ENCODE data around the gene TBC1D14. TPM values are rescaled to one million over a fixed set of nuclear protein-coding genes. Genes with fewer than 3 reads are reported as not detected.

Gene TBC1D14
- total and polyA plus RNA-seq, 9 of the 15 experiments (the other 6 are each of a cell fraction or from before 2014, with no cell fraction given), result 2.1 to 59.6 (median 44.8) TPM

DNA sequence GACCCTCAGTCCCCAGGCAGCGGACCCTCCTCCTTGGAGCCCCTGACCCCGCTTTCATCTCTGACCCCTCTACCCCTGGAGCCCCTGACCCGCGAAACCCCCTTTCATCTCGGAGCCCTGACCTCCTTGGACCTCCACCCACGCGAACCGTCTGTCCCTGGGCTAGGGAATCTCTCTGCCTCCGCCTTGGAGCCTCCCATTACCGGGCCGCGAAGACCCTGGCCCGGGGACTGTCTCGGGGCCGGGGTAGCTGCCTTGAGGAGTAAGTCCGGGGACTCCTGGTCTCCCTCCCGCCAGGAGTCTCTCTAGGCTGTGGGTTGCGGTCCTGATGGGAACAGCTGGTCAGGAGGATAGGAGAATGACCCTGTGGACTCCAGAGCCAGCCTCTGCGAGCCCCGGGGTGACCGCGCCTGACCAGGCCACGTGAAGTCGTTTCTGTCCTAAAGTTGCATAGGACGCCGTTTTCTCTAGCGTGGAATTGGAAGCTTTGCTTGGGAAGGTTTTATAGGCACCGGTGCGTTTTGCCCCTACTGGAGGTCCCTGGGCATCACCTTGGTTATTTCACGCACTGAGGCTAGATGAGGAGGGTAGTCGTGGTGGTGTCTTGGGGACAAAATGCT is 824 bp downstream of the TBC1D14 start (continued):
- no peak for TF ChIP-seq KDM4B (IDR thresholded peaks at IDR 0.05; ENCODE audit: borderline replicate concordance in 2 of 2, low read depth in 1 of 2)
- no peak for TF ChIP-seq PTRF (tag; IDR thresholded peaks at IDR 0.05)
- TF ChIP-seq ARID4B (CRISPR knock-in tag; IDR thresholded peaks at IDR 0.05), result peak; percentile 16; the same call in 1 of the 2 replicates
- no peak for TF ChIP-seq IRF9 (tag; IDR thresholded peaks at IDR 0.05)
- TF ChIP-seq NKRF (IDR thresholded peaks at IDR 0.05; ENCODE audit: borderline replicate concordance), result peak; percentile 14; the same call in 1 of the 2 replicates
- TF ChIP-seq ETV1 (tag; conservative IDR thresholded peaks at IDR 0.05; ENCODE audit: low read depth), result no peak
- no peak for TF ChIP-seq EZH2 (IDR thresholded peaks at IDR 0.05; ENCODE audit: borderline replicate concordance, low read depth, low read length)
- TF ChIP-seq POLR2A (conservative IDR thresholded peaks at IDR 0.05), result 0 out of 2 replicates have a peak, but pooled peaks have one; percentile 23
- 0 out of 2 replicates have a peak, but pooled peaks have one; percentile 23 for TF ChIP-seq SMARCA4 (IDR thresholded peaks at IDR 0.05)
- TF ChIP-seq, protein P1, sequence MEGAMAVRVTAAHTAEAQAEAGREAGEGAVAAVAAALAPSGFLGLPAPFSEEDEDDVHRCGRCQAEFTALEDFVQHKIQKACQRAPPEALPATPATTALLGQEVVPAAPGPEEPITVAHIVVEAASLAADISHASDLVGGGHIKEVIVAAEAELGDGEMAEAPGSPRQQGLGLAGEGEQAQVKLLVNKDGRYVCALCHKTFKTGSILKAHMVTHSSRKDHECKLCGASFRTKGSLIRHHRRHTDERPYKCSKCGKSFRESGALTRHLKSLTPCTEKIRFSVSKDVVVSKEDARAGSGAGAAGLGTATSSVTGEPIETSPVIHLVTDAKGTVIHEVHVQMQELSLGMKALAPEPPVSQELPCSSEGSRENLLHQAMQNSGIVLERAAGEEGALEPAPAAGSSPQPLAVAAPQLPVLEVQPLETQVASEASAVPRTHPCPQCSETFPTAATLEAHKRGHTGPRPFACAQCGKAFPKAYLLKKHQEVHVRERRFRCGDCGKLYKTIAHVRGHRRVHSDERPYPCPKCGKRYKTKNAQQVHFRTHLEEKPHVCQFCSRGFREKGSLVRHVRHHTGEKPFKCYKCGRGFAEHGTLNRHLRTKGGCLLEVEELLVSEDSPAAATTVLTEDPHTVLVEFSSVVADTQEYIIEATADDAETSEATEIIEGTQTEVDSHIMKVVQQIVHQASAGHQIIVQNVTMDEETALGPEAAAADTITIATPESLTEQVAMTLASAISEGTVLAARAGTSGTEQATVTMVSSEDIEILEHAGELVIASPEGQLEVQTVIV (CRISPR knock-in tag; IDR thresholded peaks at IDR 0.05; ENCODE audit: borderline replicate concordance), result no peak
- no peak for TF ChIP-seq FOXJ2 (tag; IDR thresholded peaks at IDR 0.05)
- no peak for TF ChIP-seq GATAD2B (IDR thresholded peaks at IDR 0.05; ENCODE audit: borderline replicate concordance)
- peak; percentile 6; the same call in 1 of the 2 replicates for TF ChIP-seq CEBPG (CRISPR knock-in tag; IDR thresholded peaks at IDR 0.05)
- no peak for TF ChIP-seq CEBPG (tag; conservative IDR thresholded peaks at IDR 0.05 in 1 of 2, IDR thresholded peaks at IDR 0.05 in 1 of 2)
- TF ChIP-seq ZNF507 (tag; conservative IDR thresholded peaks at IDR 0.05), result no peak
- TF ChIP-seq JUND (IDR thresholded peaks at IDR 0.05; ENCODE audit: borderline replicate concordance, low read depth, low read length), result no peak
- TF ChIP-seq JUND (tag; IDR thresholded peaks at IDR 0.05; ENCODE audit: borderline replicate concordance, low read depth, low read length), result no peak
- TF ChIP-seq ZNF583 (CRISPR knock-in tag; IDR thresholded peaks at IDR 0.05), result no peak

Data from K562 (cell line).